GM15510 (cell line): ENCODE data around the gene GFRA1.

Source experiments
- POLR2A ChIP-seq: IDR thresholded peaks from 3 replicates; pipeline ENCODE4 v1.6.1; 2011; ENCODE audit warnings: borderline replicate concordance; ENCODE audit not compliant: insufficient read length; ENCODE audit errors: extremely low read depth

GFRA1 gene, protein sequence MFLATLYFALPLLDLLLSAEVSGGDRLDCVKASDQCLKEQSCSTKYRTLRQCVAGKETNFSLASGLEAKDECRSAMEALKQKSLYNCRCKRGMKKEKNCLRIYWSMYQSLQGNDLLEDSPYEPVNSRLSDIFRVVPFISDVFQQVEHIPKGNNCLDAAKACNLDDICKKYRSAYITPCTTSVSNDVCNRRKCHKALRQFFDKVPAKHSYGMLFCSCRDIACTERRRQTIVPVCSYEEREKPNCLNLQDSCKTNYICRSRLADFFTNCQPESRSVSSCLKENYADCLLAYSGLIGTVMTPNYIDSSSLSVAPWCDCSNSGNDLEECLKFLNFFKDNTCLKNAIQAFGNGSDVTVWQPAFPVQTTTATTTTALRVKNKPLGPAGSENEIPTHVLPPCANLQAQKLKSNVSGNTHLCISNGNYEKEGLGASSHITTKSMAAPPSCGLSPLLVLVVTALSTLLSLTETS

DNA sequence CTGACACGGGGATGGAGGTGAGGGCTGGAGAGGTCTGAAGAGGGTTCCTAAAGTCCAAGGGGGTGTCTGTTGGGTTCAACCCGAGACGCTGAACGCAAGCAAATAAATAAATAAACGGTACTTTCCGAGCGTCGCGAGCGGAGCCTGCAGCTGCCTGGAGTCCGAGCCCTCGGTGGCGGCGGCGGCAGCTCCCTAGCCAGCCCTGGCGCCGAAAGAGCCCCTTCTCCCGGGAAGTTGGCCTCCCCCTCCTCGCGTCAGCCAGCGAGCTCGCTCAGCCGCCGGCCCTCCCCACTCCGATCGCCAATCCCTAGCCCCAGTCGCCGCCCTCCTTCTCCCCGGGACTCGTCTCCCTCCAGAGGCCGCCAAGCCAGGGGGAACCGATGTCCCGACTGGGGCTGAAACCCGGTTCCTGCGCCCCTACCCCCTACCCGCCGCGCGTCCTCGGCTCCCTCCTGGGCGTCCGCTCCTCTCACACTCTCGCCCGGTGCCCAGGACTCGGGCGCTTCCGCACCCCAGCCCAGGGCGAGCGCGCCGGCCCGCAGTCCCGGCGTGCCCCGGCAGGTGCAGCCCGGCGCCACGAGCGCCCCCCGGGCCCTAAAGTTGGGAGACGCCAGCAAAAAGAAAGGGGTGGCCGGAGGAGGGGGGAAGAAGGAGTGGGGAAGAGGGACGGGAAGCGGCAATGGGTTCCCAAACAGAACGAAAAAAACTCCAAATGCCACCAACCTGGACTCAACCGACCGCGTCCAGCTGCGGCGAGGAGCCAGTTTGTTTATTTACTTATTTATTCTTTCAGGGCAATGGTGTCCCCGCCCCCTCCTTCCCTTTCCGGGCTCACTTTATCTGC is at the start of gene GFRA1:
Gene GFRA1, minus strand, starts transcription at position 767 of the 844 bp plus-strand sequence. CDS start 1,177 bp downstream, outside the sequence.
- TF ChIP-seq POLR2A = no peak

DNA sequence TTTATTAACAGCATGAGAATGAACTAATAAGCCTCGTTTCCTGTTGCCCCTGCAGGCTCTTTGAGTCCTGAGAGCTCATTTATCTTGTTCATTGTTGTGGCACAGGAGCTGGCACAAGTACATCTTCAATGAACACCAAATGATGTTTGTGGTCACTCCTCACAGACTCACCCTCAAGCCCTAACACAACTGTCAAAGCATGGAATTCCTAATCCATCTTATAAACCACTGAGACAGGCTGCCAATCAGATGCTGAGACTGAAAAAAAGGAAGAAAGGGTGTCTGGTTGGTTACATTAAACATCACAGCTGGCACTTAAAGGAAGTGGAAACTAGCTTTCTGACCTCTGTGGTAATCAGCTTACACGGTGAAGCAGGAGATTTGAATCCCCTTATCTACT is 43.5 kb upstream of the GFRA1 start:
- TF ChIP-seq POLR2A = no peak

DNA sequence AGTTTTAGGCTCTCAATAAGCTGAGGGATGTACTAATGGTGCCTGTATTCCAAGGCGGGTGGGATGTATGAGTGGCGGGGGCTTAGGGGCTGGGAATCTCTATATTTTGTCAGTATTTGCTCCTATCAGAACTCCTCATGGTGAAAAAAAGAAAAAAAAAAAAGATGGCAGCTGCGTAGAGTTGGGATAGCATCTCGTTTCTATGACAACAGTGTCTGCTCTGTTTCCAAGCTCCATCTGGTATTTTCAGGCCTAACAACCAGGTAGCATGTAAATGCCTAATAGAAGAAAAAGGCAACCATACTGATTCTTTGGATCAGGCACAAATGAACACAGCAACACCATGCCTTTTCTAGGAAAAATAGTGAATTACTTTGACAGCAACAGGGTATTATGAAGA is 39.5 kb upstream of the GFRA1 start:
- no peak for TF ChIP-seq POLR2A

DNA sequence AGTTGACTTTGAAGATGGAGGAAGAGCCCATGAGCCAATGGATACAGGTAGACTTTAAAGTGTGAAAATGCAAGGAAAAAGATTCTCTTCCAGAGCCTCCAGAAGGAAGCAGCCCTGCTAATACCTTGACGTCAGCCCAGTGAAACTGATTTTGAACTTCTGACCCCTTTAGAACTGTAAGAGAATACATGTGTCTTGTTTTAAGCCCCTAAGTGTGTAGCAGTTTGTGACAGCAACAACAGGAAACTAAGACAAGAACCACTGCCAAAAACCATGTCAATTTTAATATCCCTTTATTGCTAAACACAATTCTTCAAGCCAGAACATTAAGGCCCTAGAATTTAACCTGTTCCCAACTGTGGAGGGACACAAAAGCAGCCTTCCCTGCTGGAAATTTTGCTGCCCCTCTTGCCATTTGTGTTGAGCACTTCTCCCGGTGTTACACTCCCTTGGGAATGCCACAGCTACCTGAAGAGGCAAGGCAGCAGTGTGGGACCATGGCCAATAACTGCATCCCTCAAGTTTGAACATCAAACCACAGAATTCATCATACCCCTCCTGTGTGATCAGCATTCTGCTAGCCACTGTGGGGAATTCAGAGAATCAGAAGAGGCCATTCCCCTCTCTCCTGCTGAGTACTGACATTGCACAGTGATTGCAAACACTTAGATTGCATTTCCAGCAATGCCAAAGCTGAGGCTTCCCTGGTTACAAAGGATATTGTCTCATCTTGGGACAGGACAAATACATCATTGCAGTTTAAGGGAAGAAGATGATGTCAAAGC is 38.9 kb upstream of the GFRA1 start:
- TF ChIP-seq POLR2A = no peak

DNA sequence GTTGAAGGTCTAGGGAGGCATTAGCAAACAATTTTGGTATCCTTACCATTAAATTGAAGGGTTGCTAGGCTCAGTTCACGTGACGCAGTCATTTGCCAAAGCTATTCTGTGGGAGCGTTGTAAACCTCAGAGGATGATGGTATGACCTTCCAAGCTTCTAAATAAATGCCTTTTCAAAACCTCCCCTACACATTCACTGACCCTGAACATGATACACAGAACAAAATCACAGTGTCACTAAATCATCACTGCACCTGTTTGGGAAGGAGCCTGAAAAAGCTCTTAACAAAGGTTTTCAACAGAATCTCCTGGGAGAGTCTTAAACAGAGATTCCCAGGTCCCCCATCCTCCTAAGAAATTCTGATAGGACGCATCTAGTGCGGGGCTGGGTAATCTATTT is 38.0 kb upstream of the GFRA1 start:
- no peak for TF ChIP-seq POLR2A

DNA sequence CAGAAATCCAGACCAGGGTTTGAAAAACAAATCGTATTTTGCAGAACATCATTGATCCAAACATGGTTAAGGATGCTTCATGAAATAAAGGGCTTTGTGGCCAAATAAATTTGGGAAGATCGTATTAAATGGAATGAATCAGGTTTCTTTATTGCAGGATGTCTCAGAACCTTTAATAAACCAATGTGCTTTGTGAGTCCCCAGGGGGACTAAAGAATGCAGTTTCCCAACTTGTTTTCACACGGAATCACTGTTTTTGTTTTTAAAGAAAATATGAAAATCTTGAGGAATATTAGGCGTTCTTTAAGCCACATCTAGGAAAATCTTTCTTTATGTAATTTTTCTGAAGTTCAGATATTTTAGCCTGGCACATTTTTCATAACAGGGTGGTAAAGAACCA is 34.4 kb upstream of the GFRA1 start:
- no peak for TF ChIP-seq POLR2A

DNA sequence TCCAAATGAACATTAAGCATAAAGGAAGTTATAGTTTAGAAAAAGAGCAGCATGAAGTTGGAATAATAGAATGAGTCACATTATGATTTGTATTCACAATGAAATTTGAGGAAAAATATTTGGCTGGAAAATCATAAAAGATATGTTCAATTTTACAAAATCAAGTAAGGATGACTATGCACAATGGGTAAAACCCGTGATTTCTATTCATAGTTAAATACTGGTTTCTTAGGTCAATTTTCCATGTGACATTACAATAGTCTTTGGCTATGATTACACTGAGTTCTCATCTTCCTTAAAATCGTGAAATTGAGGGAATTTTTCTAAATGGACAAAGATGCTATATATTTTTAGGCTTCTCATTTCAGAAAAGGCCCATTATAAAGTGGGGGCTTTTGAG is 33.8 kb upstream of the GFRA1 start:
- TF ChIP-seq POLR2A = no peak

DNA sequence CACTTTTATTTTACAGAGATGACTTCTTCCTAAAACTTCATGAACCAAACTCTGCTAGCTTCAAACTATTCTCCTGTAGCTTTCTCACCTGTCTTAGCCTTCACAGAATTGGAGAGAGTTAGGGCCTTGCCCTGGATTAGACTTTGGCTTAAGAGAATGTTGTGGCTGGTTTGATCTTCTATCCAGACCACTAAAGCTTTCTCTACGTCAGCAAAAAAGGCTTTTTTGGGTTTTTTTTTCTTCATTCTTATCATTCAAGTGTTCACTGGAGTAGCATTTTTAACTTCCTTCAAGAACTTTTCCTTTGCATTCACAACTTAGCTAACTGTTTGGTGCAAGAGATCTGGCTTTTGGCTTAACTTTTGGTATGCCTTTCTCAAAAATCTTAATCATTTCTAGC is 31.9 kb upstream of the GFRA1 start:
- no peak for TF ChIP-seq POLR2A

DNA sequence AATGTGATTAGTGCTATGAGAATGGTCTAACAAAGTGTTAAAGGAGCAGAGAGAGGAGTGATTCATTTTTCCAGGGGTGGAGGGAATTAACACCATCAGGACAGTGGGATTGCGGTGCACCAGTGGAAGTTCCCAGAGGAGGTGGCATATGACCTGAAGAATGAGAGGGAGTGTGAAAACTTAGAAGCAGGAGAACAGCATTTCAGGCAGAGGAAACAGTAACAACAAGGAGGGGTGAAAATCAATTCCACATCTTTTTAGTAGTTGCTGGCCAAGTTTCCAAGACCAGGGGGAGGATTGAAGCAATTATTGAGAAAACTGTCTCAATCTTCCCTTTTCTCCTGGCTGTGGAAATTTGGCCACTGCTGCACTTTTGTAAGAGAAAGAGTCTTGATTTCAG is 27.5 kb upstream of the GFRA1 start:
- TF ChIP-seq POLR2A = no peak

DNA sequence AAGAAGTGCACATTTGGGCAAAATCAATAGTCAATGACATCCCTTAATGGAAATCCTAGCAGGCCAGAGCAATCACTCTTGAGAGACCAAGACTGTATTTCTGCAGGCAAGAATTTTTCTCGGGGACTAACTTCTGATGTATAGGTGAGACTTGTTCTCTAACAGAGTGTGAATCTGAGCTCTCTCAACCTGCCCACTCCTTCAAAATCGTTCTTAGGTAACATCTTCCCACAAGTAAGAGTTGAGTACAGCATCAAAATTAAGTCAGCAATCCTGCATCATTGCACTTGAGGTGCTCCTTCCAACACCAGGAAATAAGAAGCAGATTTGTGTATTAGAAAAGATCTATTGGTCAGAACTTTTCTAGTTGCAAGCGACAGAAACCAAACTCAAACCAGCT is 25.6 kb upstream of the GFRA1 start:
- no peak for TF ChIP-seq POLR2A

DNA sequence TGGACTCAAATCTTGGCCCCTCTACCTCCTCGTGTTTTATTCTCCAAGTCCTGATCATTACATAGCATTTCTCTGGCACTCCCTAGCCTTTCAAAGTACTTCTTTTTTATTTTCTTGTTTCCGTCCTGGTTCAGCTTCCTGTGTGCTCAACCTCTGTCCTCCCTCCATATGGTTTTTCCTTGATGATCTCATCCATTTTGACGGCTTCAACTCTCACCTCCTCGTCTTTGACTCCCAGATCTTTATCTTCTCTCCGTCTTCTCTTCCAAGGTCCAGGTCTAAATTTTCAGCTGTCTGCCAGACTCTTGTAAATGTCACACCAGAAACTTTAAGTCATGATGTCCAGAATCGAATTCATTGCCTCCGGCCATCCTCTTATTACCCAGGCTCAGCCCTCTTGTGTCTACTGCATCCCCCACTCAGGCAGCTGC is 23.3 kb upstream of the GFRA1 start:
- TF ChIP-seq POLR2A = no peak

DNA sequence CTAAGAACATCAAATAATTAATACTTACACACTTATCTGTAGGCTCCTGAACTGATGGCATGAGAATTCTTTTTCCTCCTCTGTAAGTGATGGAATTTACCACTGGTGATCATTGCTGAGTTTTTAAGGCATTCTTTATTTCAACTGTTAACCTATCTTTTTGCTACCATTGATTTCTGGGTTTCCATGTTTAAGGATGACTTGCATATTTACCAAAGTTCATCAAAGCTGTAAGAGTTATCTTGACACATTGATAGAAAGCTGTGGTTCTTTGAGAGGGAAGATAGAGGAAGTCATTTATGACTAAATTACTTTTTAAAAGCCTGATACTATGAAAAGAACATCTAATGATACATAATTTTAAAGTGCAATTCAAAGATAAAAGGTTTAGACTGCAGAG is 19.5 kb upstream of the GFRA1 start:
- TF ChIP-seq POLR2A = no peak

DNA sequence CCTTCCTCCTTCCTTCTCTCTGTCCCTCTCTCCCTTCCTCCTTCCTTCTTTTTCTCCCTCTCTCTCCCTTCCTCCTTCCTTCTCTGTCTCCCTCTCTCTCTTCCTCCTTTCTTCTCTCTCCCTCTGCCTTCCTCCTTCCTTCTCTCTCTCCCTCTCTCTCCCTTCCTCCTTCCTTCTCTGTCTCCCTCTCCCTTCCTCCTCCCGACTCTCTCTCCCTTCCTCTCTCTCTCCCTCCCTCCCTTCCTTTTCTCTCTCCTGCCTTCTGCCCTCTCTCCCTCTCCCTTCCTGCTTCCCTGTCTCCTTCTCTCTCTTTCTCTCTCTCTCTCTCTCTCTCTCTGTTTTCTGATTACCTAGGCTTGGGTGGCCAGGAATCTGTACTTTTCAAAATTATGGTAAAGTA is 16.6 kb upstream of the GFRA1 start:
- TF ChIP-seq POLR2A = no peak

DNA sequence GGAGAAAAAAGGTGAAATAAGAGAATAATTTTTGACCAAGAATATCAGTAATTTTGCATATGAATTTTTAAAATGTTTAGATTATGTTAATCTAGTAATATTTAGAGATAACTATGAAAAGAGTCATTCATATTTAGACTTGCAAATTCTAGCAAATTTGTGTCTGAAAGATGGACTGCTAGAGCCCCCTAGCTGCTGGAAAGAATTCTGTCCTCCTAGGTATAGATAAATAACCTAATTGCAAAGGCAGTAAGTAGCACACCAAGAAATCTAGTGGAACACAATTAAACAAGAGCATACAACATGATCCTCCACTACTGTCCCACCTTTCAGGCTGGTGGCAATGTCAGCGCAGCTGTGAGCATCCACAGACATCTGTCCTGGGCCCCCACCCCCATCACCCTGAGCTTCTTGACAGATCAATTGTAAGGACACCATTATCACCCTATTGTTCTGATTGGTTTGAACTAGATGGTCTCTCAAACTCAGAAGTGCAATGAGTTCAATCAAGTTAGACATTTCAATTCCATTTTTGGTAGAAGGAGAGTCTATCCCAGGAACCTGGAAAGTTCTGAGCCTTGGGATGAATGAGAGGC is 15.0 kb upstream of the GFRA1 start:
- TF ChIP-seq POLR2A = no peak
